Motor neuron (in vitro differentiated cells): ENCODE measurements around the gene RXRA. TPM values are rescaled to one million over a fixed set of nuclear protein-coding genes. Genes with fewer than 3 reads are reported as not detected.
A peak's percentile ranks its signal among the peaks of the same experiment; 100 is the strongest.

Experiments
- ATAC-seq, 8 experiments: fragments of 200-7000 bp; cut with Tn5 transposase; replicated peaks in 6 of 8; 2 replicates each; pipeline ENCODE4 v1.8.0; 2021; ENCODE audit warnings: mild to moderate bottlenecking in 8 of 8, moderate library complexity in 8 of 8
- H3K27ac ChIP-seq, 2 donors: fragments of 250-450 bp; sonication (Bioruptor Pico); 2 replicates each; pipeline ENCODE4 v1.9.0; 2021; ENCODE audit warnings: antibody characterized with exemption in 2 of 2, mild to moderate bottlenecking in 2 of 2, moderate library complexity in 1 of 2
- H3K4me1 ChIP-seq, 2 donors: fragments of 250-450 bp; sonication (Bioruptor Pico); replicated peaks in 1 of 2; 2 replicates each; pipeline ENCODE4 v1.6.1; 2021; ENCODE audit warnings: antibody characterized with exemption in 2 of 2, mild to moderate bottlenecking in 2 of 2, moderate library complexity in 1 of 2
- H3K4me3 ChIP-seq, 5 donors: fragments of 250-450 bp; sonication (Bioruptor Pico); 2 replicates each; pipeline ENCODE4 v1.9.0; 2021; ENCODE audit warnings: antibody characterized with exemption in 5 of 5, mild to moderate bottlenecking in 5 of 5, moderate library complexity in 4 of 5
- WGBS, 10 experiments: fragments of 450-650 bp; shearing (Covaris generic); methylation state at CpG; one replicate each; pipeline ENCODE4 v1.0.0; 2022; 5-methylcytosine and 5-hydroxymethylcytosine counted together
- in situ Hi-C, 9 experiments: fragments of 400-800 bp; cut with MboI; loops; one replicate each; pipeline ENCODE4 v1.15.0; 2021; ENCODE audit warnings: low sequenced_read_pairs in 9 of 9, low pct_unique_long_range_greater_than_20kb in 2 of 9; ENCODE audit not compliant: unreplicated experiment in 9 of 9
- total RNA-seq, 8 experiments: library from RNA; unstranded; fragments of 300-600 nt; gene quantifications; 2 replicates each; pipeline versions ENCODE4 v1.2.3 to v1.2.4, GENCODE V29; 2022

Gene RXRA
- total RNA-seq, 8 experiments from 2014 or later, result 10.2 to 20.7 (median 13.3) TPM

DNA sequence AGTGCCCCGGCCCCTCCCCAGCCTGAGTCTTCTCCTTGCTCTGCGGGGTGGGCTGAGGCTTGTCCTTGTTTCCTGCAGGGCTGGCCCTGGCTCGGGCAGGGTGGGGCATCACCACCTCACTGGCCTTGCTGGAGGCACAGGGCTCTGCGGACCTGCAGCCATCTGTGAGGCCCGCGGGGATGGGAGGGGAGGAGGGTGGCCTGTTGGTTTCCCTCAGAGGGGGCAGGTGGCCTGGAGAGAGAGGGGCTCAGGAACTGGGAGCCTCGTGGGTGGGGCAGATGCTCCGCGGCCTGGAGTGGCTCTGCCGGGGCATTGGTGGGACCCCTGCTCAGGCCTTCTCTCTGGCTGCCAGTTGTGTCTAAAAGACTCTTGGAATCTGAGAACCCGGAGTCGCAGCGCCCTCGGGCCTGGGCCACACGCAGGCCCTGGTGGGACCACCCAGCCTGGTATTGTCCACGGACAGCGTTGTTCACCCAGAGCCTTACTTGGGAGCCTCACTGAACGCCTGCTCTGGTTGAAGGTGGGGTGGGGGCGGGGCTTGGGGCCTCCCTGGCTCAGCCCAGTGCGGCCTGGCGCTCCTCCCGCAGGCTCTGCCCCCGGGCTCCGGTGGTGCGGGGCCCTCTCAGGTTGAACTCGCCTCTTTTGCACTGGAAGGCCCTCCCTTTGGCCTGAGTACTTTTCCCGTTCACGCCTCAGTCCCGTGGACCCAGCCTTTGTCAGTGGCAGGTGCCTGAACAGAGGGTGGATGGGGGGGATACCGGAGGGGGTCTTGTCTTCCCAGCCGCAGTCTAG, 111.3 kb downstream of the RXRA start:
- ATAC-seq, result peak in 5 of 8 experiments; percentile 20 to 44 (median 40)
- H3K4me3 ChIP-seq, result no peak overlapping the region
- in situ Hi-C loops, result loop anchor here in 1 of 9 experiments (25.0 kb wide), 1 partner anchor 275 kb away; the partner anchor contains the start of gene RNU6ATAC
- peak overlapping the region in 1 of 2 donors; percentile 57 for H3K27ac ChIP-seq
- WGBS, 10 experiments, result no CpG with 5 or more reads among the region's 31 CpGs
- peaks cover 45% of the 10 kb centered on the region in 2 donors for H3K4me1 ChIP-seq

DNA sequence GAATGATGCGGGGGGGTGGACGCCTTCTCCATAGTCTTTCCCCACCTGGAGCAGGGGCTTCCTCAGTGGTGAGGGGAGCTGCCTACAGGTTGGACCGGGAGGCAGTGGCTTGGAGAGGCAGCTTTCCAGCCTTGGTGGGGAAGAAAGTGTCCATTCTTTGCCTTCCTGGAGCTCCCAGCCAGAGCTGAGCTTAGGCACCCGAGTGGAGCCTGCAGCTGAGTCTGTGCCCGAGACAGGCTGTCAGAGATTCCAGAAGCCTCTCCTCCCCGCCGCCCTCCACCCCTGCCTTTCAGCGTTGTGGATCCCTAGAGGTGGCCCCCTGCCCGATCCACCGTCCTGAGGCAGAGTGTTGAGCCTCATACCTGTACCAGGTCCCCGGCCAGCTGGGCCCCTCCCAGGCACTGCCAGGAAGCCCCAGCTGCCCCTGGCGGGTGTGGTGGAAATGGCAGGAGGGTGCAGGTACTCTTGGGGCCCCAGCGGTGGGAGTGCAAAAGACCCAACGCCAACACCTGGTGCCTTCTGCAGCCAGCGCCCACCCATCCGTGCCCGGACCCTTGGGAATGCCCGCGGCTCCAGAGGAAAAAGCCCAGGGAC, 112.0 kb downstream of the RXRA start:
- in situ Hi-C loops, result loop anchor here in 1 of 9 experiments (25.0 kb wide), 1 partner anchor 276 kb away; the partner anchor contains the start of gene RNU6ATAC

DNA sequence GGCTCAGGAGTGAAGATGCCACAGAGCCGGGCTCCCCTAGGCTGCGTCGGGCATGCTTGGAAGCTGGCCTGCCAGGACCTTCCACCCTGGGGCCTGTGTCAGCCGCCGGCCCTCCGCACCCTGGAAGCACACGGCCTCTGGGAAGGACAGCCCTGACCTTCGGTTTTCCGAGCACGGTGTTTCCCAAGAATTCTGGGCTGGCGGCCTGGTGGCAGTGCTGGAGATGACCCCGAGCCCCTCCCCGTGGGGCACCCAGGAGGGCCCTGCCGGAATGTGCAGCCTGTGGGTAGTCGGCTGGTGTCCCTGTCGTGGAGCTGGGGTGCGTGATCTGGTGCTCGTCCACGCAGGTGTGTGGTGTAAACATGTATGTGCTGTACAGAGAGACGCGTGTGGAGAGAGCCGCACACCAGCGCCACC, 113.1 kb downstream of the RXRA start:
- no peak for ATAC-seq
- H3K4me1 ChIP-seq, result peaks cover 51 to 54% of the 10 kb centered on the region in 2 donors
- in situ Hi-C loops, result loop anchor here in 1 of 9 experiments (25.0 kb wide), 1 partner anchor 277 kb away; the partner anchor contains the start of gene RNU6ATAC
- no peak overlapping the region for H3K27ac ChIP-seq
- WGBS, 10 experiments, result 80 to 100% (median 85%) methylated on average over 3 to 6 of the region's 23 CpGs; no CpG with 5 or more reads in 5 of the 10 experiments
- H3K4me3 ChIP-seq, result no peak overlapping the region

More for the DNA sequence above, 112.0 kb downstream of the RXRA start:
- 90% methylated on average over 2 of the region's 19 CpGs; no CpG with 5 or more reads in 9 of the 10 experiments for WGBS, 10 experiments
- Histone ChIP-seq H3K27ac (peak overlapping the region in 1 of 2 donors; percentile 57), H3K4me1 (peaks cover 52% of the 10 kb centered on the region in 2 donors), H3K4me3 (no peak overlapping the region)
- ATAC-seq, result no peak

DNA sequence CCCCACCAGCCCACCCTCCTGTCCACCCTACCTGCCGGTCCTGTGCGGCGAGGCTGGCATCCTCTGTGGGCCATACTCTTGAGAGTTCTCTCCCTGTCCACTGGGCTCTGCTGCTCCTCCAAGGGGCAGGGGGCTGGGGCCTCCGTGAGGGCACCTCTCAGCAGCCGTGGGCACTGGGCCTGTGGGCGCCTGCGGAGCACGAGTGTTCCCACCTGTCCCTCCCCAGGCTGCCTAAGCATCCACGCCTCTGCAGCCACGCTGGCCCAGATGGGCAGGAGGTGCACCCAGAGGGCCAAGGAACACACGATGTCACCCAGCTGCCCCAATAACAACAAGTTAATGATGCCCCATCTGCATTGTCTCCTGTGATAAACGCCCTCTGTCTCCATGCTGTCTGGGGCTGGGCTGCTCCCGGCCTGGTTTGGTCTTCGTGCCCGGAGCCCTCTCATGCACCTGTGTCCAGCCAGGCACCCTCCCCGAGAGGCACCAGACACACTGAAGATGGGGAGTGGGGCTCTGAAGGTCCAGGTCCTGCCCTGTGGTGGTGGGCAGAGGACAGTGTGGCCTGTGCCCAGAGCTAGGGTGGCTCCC, 114.5 kb downstream of the RXRA start:
- in situ Hi-C loops, result loop anchor here in 7 of 9 experiments (10.0 to 25.0 kb wide), 2 partner anchors 276 to 278 kb away; partner anchors contain the start of gene RNU6ATAC (in 7 of the 7)
- Histone ChIP-seq H3K27ac (no peak overlapping the region), H3K4me3 (no peak overlapping the region), H3K4me1 (peaks cover 40 to 43% of the 10 kb centered on the region in 2 donors)
- 17 to 100% (median 70%) methylated on average over 1 to 3 of the region's 16 CpGs; no CpG with 5 or more reads in 6 of the 10 experiments for WGBS, 10 experiments
- no peak for ATAC-seq

DNA sequence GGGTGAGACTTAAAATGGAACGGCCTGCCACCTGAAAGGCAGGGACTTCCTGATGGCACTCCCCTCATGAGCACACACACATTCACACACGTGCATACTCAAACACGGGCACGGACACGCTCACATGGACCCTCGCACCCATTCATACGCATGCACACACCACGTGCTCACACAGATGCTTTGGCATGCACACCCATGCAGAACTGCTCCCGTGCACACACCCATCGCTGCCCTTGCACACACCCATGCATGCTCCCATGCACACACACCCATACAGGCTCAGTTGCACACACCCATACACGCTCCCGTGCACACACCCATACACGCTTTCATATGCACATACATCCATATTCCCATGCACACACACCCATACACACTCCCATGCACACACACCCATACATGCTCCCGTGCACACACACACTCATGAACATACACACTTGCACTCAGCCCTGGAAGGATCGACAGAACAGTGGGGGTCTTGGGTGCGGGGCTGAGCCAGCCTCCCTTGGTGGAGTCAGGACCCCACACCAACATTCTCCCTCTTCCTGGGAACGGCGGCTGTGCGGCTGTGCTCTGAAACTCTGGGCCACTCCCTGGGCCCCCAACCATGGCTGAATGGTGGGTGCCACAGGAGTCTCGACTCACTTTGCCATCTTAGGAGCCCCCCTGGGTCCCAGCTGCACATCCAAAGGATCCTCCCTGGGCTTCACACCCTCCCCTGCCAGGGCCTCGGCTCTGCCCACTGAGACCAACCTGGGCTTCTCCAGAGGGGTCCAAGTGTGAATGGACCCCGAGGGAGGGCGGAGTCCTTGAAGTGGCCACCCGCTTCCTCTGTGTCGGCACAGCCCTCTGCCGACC, 115.2 kb downstream of the RXRA start:
- WGBS, 10 experiments, result 10 to 93% (median 85%) methylated on average over 3 to 14 of the region's 26 CpGs; no CpG with 5 or more reads in 3 of the 10 experiments
- in situ Hi-C loops, result loop anchor here in 7 of 9 experiments (10.0 to 25.0 kb wide), 2 partner anchors 277 to 279 kb away; partner anchors contain the start of gene RNU6ATAC (in 7 of the 7)
- Histone ChIP-seq H3K4me1 (peaks cover 36 to 43% of the 10 kb centered on the region in 2 donors), H3K27ac (no peak overlapping the region), H3K4me3 (no peak overlapping the region)
- peak in 2 of 8 experiments; percentile 4 to 10 for ATAC-seq

DNA sequence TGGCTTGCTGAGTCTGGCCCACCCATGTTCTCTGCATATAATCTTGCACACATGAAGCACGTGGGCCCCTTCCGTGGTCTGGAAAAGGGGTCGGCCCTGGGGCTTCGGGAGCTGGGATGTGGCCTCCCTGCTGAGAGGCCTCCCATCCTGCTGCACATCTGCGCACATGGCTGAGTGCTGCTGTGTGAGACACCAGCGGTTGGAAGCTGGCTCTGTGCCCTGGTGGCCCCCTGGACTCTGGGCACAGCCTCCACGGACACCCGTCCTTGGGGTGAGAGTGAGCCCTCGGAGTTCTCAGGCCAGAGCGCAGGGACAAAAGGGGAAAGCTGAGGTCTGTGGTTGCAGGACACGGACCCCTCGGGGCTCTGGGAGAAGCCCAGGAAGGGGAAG, 115.8 kb downstream of the RXRA start:
- Histone ChIP-seq H3K27ac (no peak overlapping the region), H3K4me1 (peaks cover 30 to 38% of the 10 kb centered on the region in 2 donors), H3K4me3 (no peak overlapping the region)
- 20 to 91% (median 76%) methylated on average over 3 to 6 of the region's 12 CpGs; no CpG with 5 or more reads in 5 of the 10 experiments for WGBS, 10 experiments
- in situ Hi-C loops, result loop anchor here in 7 of 9 experiments (10.0 to 25.0 kb wide), 2 partner anchors 277 to 280 kb away; partner anchors contain the start of gene RNU6ATAC (in 7 of the 7)
- ATAC-seq, result peak in 3 of 8 experiments; percentile 19 to 25 (median 20)

DNA sequence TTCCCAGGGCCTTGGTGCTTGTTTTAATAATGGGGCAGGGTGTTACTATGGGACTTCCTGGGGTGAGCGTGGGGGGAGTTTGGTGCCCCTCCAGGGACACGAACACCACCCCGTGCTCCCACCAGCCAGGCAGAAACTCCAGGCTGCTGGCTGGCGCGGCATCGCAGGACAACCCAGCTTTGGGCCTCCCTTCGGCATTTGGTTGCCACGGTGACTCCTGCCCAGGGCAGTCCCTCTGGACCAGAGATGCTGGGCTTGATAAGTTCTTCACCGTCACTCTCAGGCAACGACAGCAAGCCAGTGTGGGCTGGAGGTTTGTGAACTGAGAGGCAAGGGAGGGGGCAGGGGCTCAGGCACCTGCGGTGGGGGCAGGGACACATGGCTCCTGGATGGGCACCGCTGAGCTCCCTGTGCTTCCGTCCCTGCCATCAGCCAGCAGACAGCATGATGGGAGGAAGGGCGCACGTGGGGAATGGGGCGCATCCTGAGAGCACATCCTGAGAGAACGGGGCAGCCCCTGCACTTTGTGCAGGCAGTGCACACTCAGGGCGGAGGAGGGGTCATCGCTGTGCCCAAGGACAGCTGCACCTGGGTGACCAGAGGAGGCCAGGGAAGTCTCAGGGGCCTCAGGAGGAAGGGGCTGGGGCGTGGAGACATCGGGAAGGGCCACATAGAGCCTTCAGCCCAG, 116.4 kb downstream of the RXRA start:
- ATAC-seq, result peak; percentile 10 to 42 (median 23)
- H3K4me3 ChIP-seq, result no peak overlapping the region
- H3K27ac ChIP-seq, result no peak overlapping the region
- H3K4me1 ChIP-seq, result peaks cover 25 to 33% of the 10 kb centered on the region in 2 donors
- WGBS, 10 experiments, result 0 to 83% methylated on average over 1 to 2 of the region's 21 CpGs; no CpG with 5 or more reads in 8 of the 10 experiments
- in situ Hi-C loops, result loop anchor here in 7 of 9 experiments (10.0 to 25.0 kb wide), 2 partner anchors 278 to 280 kb away; partner anchors contain the start of gene RNU6ATAC (in 7 of the 7)

DNA sequence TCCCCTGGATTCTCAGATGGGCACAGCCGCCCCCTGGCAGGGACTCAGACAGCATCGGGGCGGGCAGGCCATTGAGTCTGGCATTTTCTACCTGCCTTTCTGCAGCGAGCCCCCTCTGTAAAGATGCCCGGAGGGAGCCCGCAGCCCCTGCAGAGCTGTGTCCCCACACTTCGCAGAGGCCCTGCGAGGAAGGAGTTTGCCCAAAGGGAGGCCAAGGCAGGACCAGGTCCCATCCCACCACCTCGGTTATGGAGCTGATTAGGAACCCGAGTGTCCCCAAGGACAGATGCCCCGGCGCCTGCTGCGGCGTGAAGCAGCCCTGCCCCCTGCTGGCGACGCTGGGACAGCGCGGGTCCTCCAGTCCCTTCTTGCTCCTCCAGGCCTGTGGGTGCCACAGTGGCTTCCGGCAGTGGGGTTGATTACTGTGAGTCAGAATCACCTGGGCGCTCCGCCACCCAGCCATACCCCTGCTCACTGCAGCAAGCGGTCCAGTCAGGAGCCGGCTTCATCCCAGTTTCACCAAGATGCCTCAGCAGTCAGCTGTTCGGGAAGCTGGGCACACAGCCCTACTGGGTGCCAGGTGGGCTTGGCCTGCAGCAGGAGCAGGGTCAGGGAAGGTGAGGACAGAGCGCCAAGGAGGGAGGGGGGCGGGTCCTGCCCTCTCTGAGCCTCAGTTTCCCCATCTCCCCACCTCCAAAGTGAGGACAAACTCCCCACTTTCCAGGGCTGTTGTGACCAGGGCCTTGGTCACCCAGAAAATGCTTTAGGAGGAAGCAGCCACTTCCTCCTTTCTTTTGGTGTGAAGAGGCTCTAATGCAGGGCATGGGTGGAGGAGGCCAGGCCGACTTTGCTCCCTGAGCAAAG, 117.2 kb downstream of the RXRA start:
- Histone ChIP-seq H3K4me3 (no peak overlapping the region), H3K27ac (no peak overlapping the region), H3K4me1 (peaks cover 17 to 27% of the 10 kb centered on the region in 2 donors)
- peak; percentile 68 to 92 (median 86) for ATAC-seq
- WGBS, 10 experiments, result 0 to 41% (median 5%) methylated on average over 3 to 8 of the region's 27 CpGs; no CpG with 5 or more reads in 6 of the 10 experiments
- in situ Hi-C loops, result loop anchor here in 7 of 9 experiments (10.0 to 25.0 kb wide), 2 partner anchors 279 to 281 kb away; partner anchors contain the start of gene RNU6ATAC (in 7 of the 7)

DNA sequence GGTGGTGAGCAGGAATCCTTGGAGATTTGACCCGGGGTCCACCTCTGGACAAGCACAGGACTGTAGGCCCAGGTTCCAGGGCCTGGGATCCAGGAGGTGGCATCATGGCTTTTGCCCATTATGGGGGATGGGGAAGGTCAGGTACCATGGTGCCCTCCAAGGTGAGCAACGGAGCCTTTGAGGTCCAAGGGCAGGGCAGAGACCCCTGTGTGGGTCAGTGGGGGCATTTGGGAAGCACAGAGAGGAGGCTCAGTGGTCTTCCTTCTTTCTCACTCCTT, 117.7 kb downstream of the RXRA start:
- Histone ChIP-seq H3K27ac (no peak overlapping the region), H3K4me1 (peaks cover 17 to 27% of the 10 kb centered on the region in 2 donors), H3K4me3 (no peak overlapping the region)
- in situ Hi-C loops, result loop anchor here in 7 of 9 experiments (10.0 to 25.0 kb wide), 2 partner anchors 279 to 282 kb away; partner anchors contain the start of gene RNU6ATAC (in 7 of the 7)
- WGBS, 10 experiments, result no CpG with 5 or more reads among the region's 2 CpGs
- no peak for ATAC-seq

DNA sequence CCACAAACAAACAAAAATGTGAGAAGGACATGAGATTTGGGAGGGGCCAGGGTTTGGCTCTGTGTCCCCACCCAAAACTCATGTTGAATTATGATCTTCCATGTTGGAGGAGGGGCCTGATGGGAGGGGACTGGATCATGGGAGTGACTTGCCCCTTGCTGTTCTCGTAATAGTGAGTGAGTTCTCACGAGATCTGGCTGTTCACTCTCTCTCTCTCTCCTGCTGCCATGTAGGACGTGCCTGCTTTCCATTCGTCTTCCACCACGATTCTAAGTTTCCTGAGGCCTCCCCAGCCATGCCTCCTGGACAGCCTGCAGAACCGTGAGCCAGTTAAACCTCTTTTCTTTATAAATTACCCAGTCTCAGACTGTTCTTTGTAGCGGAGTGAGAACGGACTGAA, 118.7 kb downstream of the RXRA start:
- 40 to 68% (median 63%) methylated on average over 1 to 8 of the region's 8 CpGs; no CpG with 5 or more reads in 5 of the 10 experiments for WGBS, 10 experiments
- H3K4me3 ChIP-seq, result no peak overlapping the region
- in situ Hi-C loops, result loop anchor here in 8 of 9 experiments (5.0 to 25.0 kb wide), 3 partner anchors 278 to 283 kb away; partner anchors contain the start of gene RNU6ATAC (in 7 of the 8)
- no peak for ATAC-seq
- peaks cover 20 to 27% of the 10 kb centered on the region in 2 donors for H3K4me1 ChIP-seq
- no peak overlapping the region for H3K27ac ChIP-seq
